ENCODE measurements around the gene BBS9.

- TF ChIP-seq CTCF (IDR thresholded peaks at IDR 0.05; ENCODE audit: low read length): no peak
- no peak for TF ChIP-seq EZH2 (optimal IDR thresholded peaks at IDR 0.05; ENCODE audit: low read depth, low read length)
Measured at GRCh38 chr7:33614357-33615117, 485.2 kb downstream of the BBS9 start.
